AG09309 (cell line): ENCODE data around the gene MAN1A1.

Source experiments
- DNase-seq: peaks from one replicate; pipeline ENCODE4 v3.0.0-alpha.2; 2010; ENCODE audit warnings: low read depth
- H3K4me3 ChIP-seq: 2 replicates; pipeline ENCODE4 v1.5.1; 2011; ENCODE audit warnings: mild to moderate bottlenecking, low read depth, low read length, moderate library complexity; ENCODE audit not compliant: control insufficient read depth
- CTCF ChIP-seq: IDR thresholded peaks from 2 replicates; pipeline ENCODE4 v1.5.1; 2011; ENCODE audit warnings: mild to moderate bottlenecking, low read depth, low read length, inconsistent platforms; ENCODE audit not compliant: insufficient read depth, control insufficient read depth; ENCODE audit errors: missing control alignments

MAN1A1 gene

DNA sequence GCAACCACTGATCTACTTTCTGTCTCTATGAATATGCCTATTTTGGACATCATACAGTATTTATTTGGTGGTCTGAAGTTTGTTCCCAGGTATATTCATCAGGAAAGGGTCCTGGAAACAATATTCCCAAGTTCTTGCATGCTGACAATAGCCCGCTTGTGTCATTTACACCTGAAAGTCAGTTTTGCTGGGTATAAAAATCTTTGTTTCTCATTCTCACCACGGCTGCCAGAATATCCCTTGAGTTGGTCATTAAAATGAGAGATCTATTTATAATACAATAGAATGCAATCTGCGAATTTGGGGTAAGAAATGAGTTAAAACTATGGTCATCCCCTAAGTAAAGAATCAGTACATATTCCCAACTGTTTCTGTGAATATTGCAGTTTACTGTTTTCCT, 79.0 kb downstream of the MAN1A1 start:
- no peak for TF ChIP-seq CTCF
- no peak for DNase-seq
- H3K4me3 ChIP-seq = no peak overlapping the region

DNA sequence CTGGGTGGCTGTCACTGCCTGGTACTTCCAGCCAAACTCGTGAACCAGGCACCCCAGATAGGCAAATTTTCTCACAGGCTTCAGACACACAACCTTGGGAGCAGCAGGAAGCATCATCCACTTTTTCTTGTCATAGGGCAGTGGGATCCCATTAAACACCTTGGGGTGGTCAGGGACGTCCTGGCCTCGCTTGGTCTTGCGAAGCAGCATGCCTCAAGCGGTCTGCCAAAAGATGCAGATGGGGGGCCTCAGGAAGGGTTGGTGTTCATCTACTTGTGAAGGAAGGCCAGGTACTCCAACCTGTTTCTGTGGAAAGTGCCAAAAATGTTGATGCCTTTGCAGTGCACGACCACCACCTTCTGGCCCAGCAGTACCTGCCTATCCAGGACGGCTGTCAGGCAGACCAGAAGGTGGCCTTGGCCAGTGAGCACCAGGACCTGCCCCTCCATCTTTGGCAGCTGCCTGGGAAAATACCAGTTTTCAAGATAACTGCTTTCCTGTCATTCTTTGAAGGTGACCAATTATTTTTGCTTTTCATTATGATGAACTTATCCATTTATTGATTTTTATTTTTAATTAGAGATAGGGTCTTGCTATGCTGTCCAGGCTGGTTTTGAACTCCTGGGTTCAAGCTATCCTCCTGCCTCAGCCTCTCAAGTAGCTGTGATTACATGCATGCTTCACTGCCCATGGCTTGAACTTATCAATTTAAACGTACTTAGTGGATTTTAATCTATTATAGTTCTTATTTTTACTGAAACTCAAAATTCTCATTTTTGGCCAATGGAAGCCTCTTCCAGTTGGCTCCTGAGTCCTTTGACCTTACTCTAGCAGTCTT, 80.1 kb downstream of the MAN1A1 start:
- H3K4me3 ChIP-seq = no peak overlapping the region
- TF ChIP-seq CTCF = no peak
- DNase-seq = no peak

- no peak for TF ChIP-seq CTCF
- DNase-seq = no peak
- H3K4me3 ChIP-seq = no peak overlapping the region
Observed at GRCh38 chr6:119267126-119267905, 82.2 kb downstream of the MAN1A1 start.

- no peak overlapping the region for H3K4me3 ChIP-seq
- no peak for TF ChIP-seq CTCF
- no peak for DNase-seq
Observed at GRCh38 chr6:119264854-119265397, 84.6 kb downstream of the MAN1A1 start.

DNA sequence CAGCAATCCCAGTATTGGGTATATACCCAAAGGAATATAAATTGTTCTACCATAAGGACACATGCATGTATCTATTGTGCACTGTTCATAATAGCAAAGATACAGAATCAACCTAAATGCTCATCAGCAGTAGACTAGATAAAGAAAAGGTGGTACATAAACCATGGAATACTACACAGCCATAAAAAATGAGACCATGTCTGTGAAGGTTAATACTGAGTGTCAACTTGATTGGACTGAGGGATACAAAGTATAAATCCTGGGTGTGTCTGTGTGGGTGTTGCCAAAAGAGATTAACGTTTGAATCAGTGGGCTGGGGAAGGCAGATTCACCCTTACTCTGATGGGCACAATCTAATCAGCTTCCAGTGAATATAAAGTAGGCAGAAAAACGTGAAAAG, 86.9 kb downstream of the MAN1A1 start:
- H3K4me3 ChIP-seq = no peak overlapping the region
- no peak for DNase-seq
- TF ChIP-seq CTCF = no peak

GRCh38 chr6:119261944-119262284, 87.6 kb downstream of the MAN1A1 start:
- no peak overlapping the region for H3K4me3 ChIP-seq
- DNase-seq = no peak
- no peak for TF ChIP-seq CTCF
